GM18519 (cell line): ENCODE measurements around the gene STIP1.
"Not testable (repeated sequence)": the region's sequence is repeated elsewhere in the genome, so short reads cannot be mapped to it uniquely, and the experiment has no call there.

Experiments
- ATAC-seq: cut with Tn5 transposase; IDR thresholded peaks from one replicate; pipeline ENCODE4 v1.9.1; 2021; ENCODE audit warnings: mild to moderate bottlenecking, moderate library complexity; ENCODE audit not compliant: unreplicated experiment, low FRiP score

STIP1 gene

GRCh38 chr11:64234647-64235379 is 48.8 kb downstream of the STIP1 start:
- ATAC-seq: no peak

GRCh38 chr11:64235437-64236161 is 49.6 kb downstream of the STIP1 start:
- ATAC-seq: no peak

GRCh38 chr11:64237484-64237951 is 51.5 kb downstream of the STIP1 start:
- ATAC-seq: no peak

GRCh38 chr11:64238076-64238475 is 52.1 kb downstream of the STIP1 start:
- no peak for ATAC-seq

- no peak for ATAC-seq
Measured at GRCh38 chr11:64238999-64239398, 53.0 kb downstream of the STIP1 start.

GRCh38 chr11:64239662-64240434 is 53.9 kb downstream of the STIP1 start:
- ATAC-seq: no peak

GRCh38 chr11:64240435-64241240 is 54.7 kb downstream of the STIP1 start, which contains the start of gene FKBP2:
FKBP2 (plus strand) TSS chr11:64241095; CDS start chr11:64242388, 1,293 bp downstream.
- peak; percentile 51 for ATAC-seq

GRCh38 chr11:64241241-64241490 is 55.2 kb downstream of the STIP1 start:
- no peak for ATAC-seq

GRCh38 chr11:64241491-64242374 is 55.8 kb downstream of the STIP1 start:
- peak; percentile 41 for ATAC-seq

- no peak for ATAC-seq
Measured at GRCh38 chr11:64243236-64243854, 57.4 kb downstream of the STIP1 start.

GRCh38 chr11:64244107-64244506 is 58.1 kb downstream of the STIP1 start:
- no peak for ATAC-seq

- ATAC-seq: no peak
Measured at GRCh38 chr11:64244966-64245365, 59.0 kb downstream of the STIP1 start.

GRCh38 chr11:64245401-64245796 is 59.4 kb downstream of the STIP1 start:
- ATAC-seq: no peak

- ATAC-seq: no peak
Measured at GRCh38 chr11:64245797-64246620, 60.0 kb downstream of the STIP1 start.

- ATAC-seq: not testable (repeated sequence)
Measured at GRCh38 chr11:64246621-64246870, 60.6 kb downstream of the STIP1 start.

GRCh38 chr11:64246871-64247728 is 61.1 kb downstream of the STIP1 start, which contains the start of gene PPP1R14B:
PPP1R14B (minus strand) TSS chr11:64246943; CDS start chr11:64246673, 270 bp downstream.
- ATAC-seq: no peak

- ATAC-seq: no peak
Measured at GRCh38 chr11:64247729-64248531, 62.0 kb downstream of the STIP1 start.
